ENCODE data around the gene RNF150. TPM values are rescaled to one million over a fixed set of nuclear protein-coding genes. Genes with fewer than 3 reads are reported as not detected.
A peak's percentile ranks its signal among the peaks of the same experiment; 100 is the strongest.

Gene RNF150
- polyA plus RNA-seq, 3 donors, result 0.21 TPM; not detected in 2

GRCh38 chr4:141130947-141131605 lies 2.2 kb downstream of the RNF150 start:
- peaks cover 0 to 7% (median 3%) of the 10 kb centered on the region in 7 donors for H3K9me3 Mint-ChIP-seq
- no peak for DNase-seq
- no peaks in the 10 kb centered on the region for H4K20me1 ChIP-seq (ENCODE audit: insufficient read depth, low read length)
- H3K36me3 Mint-ChIP-seq, result peaks cover 0 to 2% of the 10 kb centered on the region in 2 donors
- H3K36me3 ChIP-seq (replicated peaks in 1 of 2; ENCODE audit: control insufficient read depth in 1 of 2, insufficient read depth in 2 of 2, low read length in 2 of 2), result no peaks in the 10 kb centered on the region
- peaks cover 53 to 64% of the 10 kb centered on the region in 2 donors for H3K27me3 ChIP-seq (ENCODE audit: control insufficient read depth in 2 of 2, insufficient read depth in 2 of 2, low read length in 2 of 2)
- H3K4me1 Mint-ChIP-seq, result peaks cover 23% of the 10 kb centered on the region
- no peak overlapping the region for H3K9ac ChIP-seq (ENCODE audit: insufficient read depth, low read length, poor library complexity, severe bottlenecking)
- H3K79me2 ChIP-seq (ENCODE audit: insufficient read depth, low read length), result no peaks in the 10 kb centered on the region
- intact Hi-C loops (cut with micrococcal nuclease), result no loop called here
- no peak overlapping the region for H3K27ac ChIP-seq (ENCODE audit: low read depth in 1 of 2, low read length in 2 of 2)
- H3K4me1 ChIP-seq (ENCODE audit: control insufficient read depth in 1 of 2, insufficient read depth in 2 of 2, low read length in 2 of 2), result peaks cover 16 to 27% of the 10 kb centered on the region in 2 donors
- H2AFZ ChIP-seq (ENCODE audit: insufficient read depth, low read depth, low read length, poor library complexity, severe bottlenecking), result no peak overlapping the region
- H3K9me3 ChIP-seq (replicated peaks in 1 of 2; ENCODE audit: control insufficient read depth in 1 of 2, insufficient read depth in 1 of 2, low read length in 2 of 2), result peaks cover 0 to 7% of the 10 kb centered on the region in 2 donors
- no peak for TF ChIP-seq CTCF (IDR thresholded peaks at IDR 0.05)
- peaks cover 48 to 75% (median 56%) of the 10 kb centered on the region in 3 donors for H3K27me3 Mint-ChIP-seq (ENCODE audit: low read depth in 3 of 3)
- no peak overlapping the region for H3K4me2 ChIP-seq (replicated peaks; ENCODE audit: extremely low read depth, low read length, poor library complexity, severe bottlenecking)
- no peak overlapping the region for H3K4me3 ChIP-seq (replicated peaks in 1 of 3; ENCODE audit: low read depth in 2 of 3, low read length in 3 of 3)
- H3K27ac Mint-ChIP-seq, result no peak overlapping the region
- H3K4me3 Mint-ChIP-seq, result peak overlapping the region; percentile 16 to 83
- no CpG with 5 or more reads among the region's 6 CpGs for WGBS (ENCODE audit: insufficient coverage)

- no peak overlapping the region for H3K4me3 ChIP-seq (replicated peaks in 1 of 3; ENCODE audit: low read depth in 2 of 3, low read length in 3 of 3)
- H3K4me1 ChIP-seq (ENCODE audit: control insufficient read depth in 1 of 2, insufficient read depth in 2 of 2, low read length in 2 of 2), result peaks cover 11 to 17% of the 10 kb centered on the region in 2 donors
- peaks cover 27 to 35% of the 10 kb centered on the region in 2 donors for H3K27me3 ChIP-seq (ENCODE audit: control insufficient read depth in 2 of 2, insufficient read depth in 2 of 2, low read length in 2 of 2)
- Mint-ChIP-seq H3K36me3 (peaks cover 0 to 2% of the 10 kb centered on the region in 2 donors), H3K27ac (no peak overlapping the region), H3K9me3 (peaks cover 0 to 5% (median 2%) of the 10 kb centered on the region in 7 donors), H3K27me3 (ENCODE audit: low read depth in 3 of 3) (peaks cover 22 to 46% (median 34%) of the 10 kb centered on the region in 3 donors), H3K4me1 (peaks cover 12% of the 10 kb centered on the region), H3K4me3 (no peak overlapping the region)
- intact Hi-C loops (cut with micrococcal nuclease), result no loop called here
- H3K9ac ChIP-seq (ENCODE audit: insufficient read depth, low read length, poor library complexity, severe bottlenecking), result no peak overlapping the region
- DNase-seq, result no peak
- H3K36me3 ChIP-seq (replicated peaks in 1 of 2; ENCODE audit: control insufficient read depth in 1 of 2, insufficient read depth in 2 of 2, low read length in 2 of 2), result no peaks in the 10 kb centered on the region
- TF ChIP-seq CTCF (IDR thresholded peaks at IDR 0.05), result no peak
- H2AFZ ChIP-seq (ENCODE audit: insufficient read depth, low read depth, low read length, poor library complexity, severe bottlenecking), result no peak overlapping the region
- no peaks in the 10 kb centered on the region for H4K20me1 ChIP-seq (ENCODE audit: insufficient read depth, low read length)
- 100% methylated on average over 2 of the region's 3 CpGs for WGBS (ENCODE audit: insufficient coverage)
- H3K4me2 ChIP-seq (replicated peaks; ENCODE audit: extremely low read depth, low read length, poor library complexity, severe bottlenecking), result no peak overlapping the region
- H3K79me2 ChIP-seq (ENCODE audit: insufficient read depth, low read length), result no peaks in the 10 kb centered on the region
- H3K27ac ChIP-seq (ENCODE audit: low read depth in 1 of 2, low read length in 2 of 2), result no peak overlapping the region
- peaks cover 0 to 7% of the 10 kb centered on the region in 2 donors for H3K9me3 ChIP-seq (replicated peaks in 1 of 2; ENCODE audit: control insufficient read depth in 1 of 2, insufficient read depth in 1 of 2, low read length in 2 of 2)
Observed at GRCh38 chr4:141127884-141128283, 5.4 kb downstream of the RNF150 start.

Measured in CD14-positive monocyte (primary cell).